GM12875 (cell line): ENCODE results near the gene CGREF1.

Experiments used
- H3K4me3 ChIP-seq: one replicate; pipeline ENCODE4 v1.5.1; 2011; ENCODE audit warnings: low read depth, low read length, control low read depth
- CTCF ChIP-seq: IDR thresholded peaks from 2 replicates; pipeline ENCODE4 v1.5.1; 2011; ENCODE audit warnings: low read depth, mild to moderate bottlenecking, control low read depth, inconsistent platforms, low read length, moderate library complexity, borderline replicate concordance; ENCODE audit not compliant: insufficient read depth

Gene CGREF1

DNA sequence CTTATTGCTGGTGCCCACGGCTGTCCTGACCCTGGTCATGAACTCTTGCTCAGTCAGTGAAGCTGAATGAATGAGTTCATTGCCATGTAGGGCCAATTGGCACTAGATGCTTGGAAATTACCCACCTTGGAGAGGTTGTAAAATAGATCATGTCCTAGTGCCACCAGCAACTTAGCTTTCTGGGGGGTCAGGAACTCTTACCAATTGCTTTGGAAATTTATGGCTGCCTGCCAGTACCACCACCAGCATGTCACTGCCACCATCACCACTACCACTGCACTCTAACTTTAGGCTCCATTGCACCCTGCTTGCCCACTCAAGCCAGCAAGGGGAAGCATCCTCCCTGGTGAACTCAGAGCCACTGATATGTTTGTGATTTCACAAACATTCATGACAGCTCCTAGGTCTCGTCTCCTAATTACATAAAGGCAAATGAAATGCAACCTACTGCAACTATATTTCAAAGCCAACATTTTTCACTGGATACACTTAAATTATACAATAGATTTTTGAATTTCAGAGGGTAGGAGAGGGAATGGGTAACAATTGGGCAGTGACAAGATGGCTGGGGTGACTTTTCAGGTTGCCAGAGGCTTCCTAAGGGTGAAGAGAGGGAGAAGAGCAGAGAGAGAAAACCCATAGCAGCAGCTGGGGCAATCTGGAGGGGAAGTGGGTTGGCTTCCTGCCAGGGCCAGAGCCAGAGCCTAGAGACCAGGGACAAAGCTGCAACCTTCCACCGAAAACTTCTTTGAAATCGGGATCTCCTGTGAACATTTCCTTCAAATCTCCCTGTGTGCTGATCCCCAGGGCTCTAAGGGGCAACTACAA lies 44.0 kb downstream of the CGREF1 start:
- H3K4me3 ChIP-seq = no peak overlapping the region
- TF ChIP-seq CTCF = no peak

- no peak overlapping the region for H3K4me3 ChIP-seq
- TF ChIP-seq CTCF = no peak
These were observed 45.1 kb downstream of the CGREF1 start for GRCh38 chr2:27073782-27074181.

DNA sequence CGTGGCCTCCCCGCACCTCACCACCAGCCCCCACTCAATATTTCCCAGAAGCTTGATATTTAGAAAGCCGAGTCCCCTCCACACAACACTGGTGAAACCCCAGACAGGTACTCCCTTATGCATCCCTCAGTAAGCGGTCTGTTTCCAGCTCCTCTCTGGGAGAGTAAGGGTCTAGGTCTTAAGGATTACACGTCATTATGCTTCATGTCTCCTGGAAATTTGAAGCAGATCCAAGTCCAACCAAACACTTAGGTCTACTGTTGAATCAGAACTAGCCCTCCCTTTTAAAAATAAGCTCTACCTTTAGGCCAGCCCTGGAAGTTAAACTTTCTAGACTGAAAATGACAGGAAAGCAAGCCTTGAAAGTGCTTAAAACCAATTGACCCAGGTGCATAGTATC lies 46.0 kb downstream of the CGREF1 start:
- no peak overlapping the region for H3K4me3 ChIP-seq
- TF ChIP-seq CTCF = no peak

GRCh38 chr2:27071990-27072830 lies 46.7 kb downstream of the CGREF1 start:
- peak overlapping the region; percentile 59 for H3K4me3 ChIP-seq
- TF ChIP-seq CTCF = no peak

- TF ChIP-seq CTCF = peak; percentile 1; the same call in 1 of the 2 replicates
- H3K4me3 ChIP-seq = peak within 1 kb of the TSS; percentile 97
These were observed 47.5 kb downstream of the CGREF1 start, which contains the start of gene OST4 for GRCh38 chr2:27071277-27071989. TSS of gene OST4 (minus strand) at chr2:27071654.

DNA sequence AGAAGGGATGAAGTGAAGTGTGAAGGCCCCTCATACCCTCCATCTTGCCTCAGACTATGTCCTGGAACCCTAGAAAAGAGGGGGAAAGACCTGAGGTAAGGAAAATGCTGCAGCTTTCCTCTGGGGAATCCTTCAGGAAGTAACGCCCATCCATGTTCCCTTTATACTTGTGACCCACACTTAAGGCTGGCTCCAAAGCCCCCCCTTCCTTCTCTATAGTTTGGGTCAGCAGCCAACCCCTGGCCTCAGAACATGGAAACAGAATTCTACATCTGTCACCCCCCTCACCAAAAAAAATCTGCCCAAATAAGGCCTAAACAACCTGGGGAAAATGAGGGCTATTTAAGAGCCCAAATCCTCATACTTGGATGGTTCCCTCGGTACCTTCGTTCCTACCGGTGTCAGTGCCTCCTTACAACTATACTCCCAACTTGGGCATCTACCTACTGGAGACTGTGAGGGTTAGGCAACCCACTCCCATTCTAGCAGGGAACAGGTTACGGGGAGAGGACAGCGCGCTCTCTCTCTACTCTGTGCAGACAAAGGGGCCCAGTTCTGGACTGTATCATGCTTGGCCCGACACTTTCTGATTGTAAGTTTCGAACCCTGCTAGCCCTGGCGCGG lies 48.2 kb downstream of the CGREF1 start:
- TF ChIP-seq CTCF = no peak
- H3K4me3 ChIP-seq = peak overlapping the region; percentile 97
